ENCODE results near the gene TLCD3A.

Gene TLCD3A

DNA sequence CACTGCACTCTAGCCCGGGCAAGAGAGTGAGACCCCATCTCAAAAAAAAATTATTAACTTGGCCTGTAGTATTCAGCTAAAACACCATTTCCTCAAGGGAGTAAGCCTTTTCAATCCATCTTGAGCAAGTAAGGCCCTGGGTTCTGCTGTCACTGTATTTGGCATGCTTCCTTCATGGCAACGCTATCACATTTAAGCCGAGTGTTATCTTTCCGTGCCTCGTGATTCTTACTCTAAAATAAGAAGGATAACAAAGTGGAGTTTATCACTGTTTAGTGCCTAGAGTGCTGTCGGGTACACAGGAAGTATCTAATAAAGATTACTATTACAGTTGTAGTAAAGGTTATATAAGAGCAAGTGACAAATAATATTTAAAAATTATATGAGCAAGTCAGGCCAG is 26.5 kb upstream of the TLCD3A start:
- no peaks in the 10 kb centered on the region for H3K9me3 ChIP-seq (ENCODE audit: control insufficient read depth in 5 of 5, low read length in 5 of 5)
- no peaks in the 10 kb centered on the region for H3K27me3 ChIP-seq (ENCODE audit: control insufficient read depth in 5 of 5, insufficient read depth in 4 of 5, low read length in 5 of 5)
- H3K36me3 ChIP-seq (ENCODE audit: control insufficient read depth in 5 of 5, insufficient read depth in 5 of 5, low read length in 5 of 5), result peaks cover 0 to 56% (median 23%) of the 10 kb centered on the region in 5 donors
- no peak overlapping the region for H3K9ac ChIP-seq (ENCODE audit: low read length in 5 of 5)
- H3K4me3 ChIP-seq (ENCODE audit: low read depth in 1 of 5, low read length in 5 of 5), result no peak overlapping the region
- H3K27ac ChIP-seq (ENCODE audit: low read depth, low read length), result no peak overlapping the region
- H3K4me1 ChIP-seq (ENCODE audit: control insufficient read depth in 5 of 5, insufficient read depth in 5 of 5, low read length in 5 of 5), result no peaks in the 10 kb centered on the region

DNA sequence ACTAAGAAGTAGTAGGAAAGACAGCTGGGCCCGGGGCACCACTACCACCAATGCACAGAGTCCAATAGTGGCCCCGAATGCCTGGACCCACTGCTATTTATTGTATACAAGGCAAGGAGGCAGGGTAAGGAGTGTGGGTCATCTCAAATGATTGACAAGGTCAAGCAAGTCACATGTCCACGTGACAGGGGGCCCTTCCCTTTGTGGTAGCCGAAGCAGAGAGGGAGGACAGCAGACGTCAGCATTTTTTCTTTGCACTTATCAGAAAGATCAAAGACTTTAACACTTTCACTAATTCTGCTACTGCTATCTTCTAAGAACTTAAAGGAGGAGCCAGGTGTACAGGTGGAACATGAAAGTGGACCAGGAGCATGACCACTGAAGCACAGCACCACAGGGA is 24.3 kb upstream of the TLCD3A start:
- Histone ChIP-seq H3K4me3 (ENCODE audit: low read depth in 1 of 5, low read length in 5 of 5) (no peak overlapping the region), H3K4me1 (ENCODE audit: control insufficient read depth in 5 of 5, insufficient read depth in 5 of 5, low read length in 5 of 5) (peaks cover 0 to 6% (median 6%) of the 10 kb centered on the region in 5 donors), H3K27me3 (ENCODE audit: control insufficient read depth in 5 of 5, insufficient read depth in 4 of 5, low read length in 5 of 5) (no peaks in the 10 kb centered on the region), H3K9ac (ENCODE audit: low read length in 5 of 5) (no peak overlapping the region), H3K36me3 (ENCODE audit: control insufficient read depth in 5 of 5, insufficient read depth in 5 of 5, low read length in 5 of 5) (peaks cover 0 to 43% (median 23%) of the 10 kb centered on the region in 5 donors), H3K27ac (ENCODE audit: low read depth, low read length) (no peak overlapping the region), H3K9me3 (ENCODE audit: control insufficient read depth in 5 of 5, low read length in 5 of 5) (no peaks in the 10 kb centered on the region)

DNA sequence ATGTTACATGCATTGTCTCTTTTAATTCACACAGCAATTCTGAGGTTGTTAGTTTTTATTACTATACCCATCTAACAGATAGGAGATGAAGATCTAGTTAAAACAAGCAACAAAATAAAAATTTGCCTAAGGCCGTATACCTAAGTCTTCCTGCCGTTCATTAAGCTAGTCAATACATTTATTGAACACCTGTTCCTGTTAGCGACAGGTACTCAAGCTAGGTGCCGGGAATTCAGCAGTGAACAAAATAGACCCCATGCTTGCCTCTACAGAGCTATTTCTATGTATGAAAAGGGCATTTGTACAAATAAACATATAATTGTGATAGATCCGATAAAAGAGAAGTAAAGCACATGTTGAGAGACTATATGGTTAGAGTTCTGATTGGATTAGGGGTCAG is 14.3 kb upstream of the TLCD3A start:
- H3K9ac ChIP-seq (ENCODE audit: low read length in 5 of 5), result no peak overlapping the region

GRCh38 chr17:720706-721539 is 11.5 kb upstream of the TLCD3A start:
- H3K27ac ChIP-seq (ENCODE audit: low read depth, low read length), result no peak overlapping the region
- peaks cover 0 to 2% (median 0%) of the 10 kb centered on the region in 5 donors for H3K36me3 ChIP-seq (ENCODE audit: control insufficient read depth in 5 of 5, insufficient read depth in 5 of 5, low read length in 5 of 5)
- H3K27me3 ChIP-seq (ENCODE audit: control insufficient read depth in 5 of 5, insufficient read depth in 4 of 5, low read length in 5 of 5), result no peaks in the 10 kb centered on the region
- no peaks in the 10 kb centered on the region for H3K9me3 ChIP-seq (ENCODE audit: control insufficient read depth in 5 of 5, low read length in 5 of 5)
- no peaks in the 10 kb centered on the region for H3K4me1 ChIP-seq (ENCODE audit: control insufficient read depth in 5 of 5, insufficient read depth in 5 of 5, low read length in 5 of 5)
- H3K9ac ChIP-seq (ENCODE audit: low read length in 5 of 5), result no peak overlapping the region
- H3K4me3 ChIP-seq (ENCODE audit: low read depth in 1 of 5, low read length in 5 of 5), result no peak overlapping the region

More for the DNA sequence above, 14.3 kb upstream of the TLCD3A start:
- H3K9me3 ChIP-seq (ENCODE audit: control insufficient read depth in 5 of 5, low read length in 5 of 5), result no peaks in the 10 kb centered on the region
- no peak overlapping the region for H3K27ac ChIP-seq (ENCODE audit: low read depth, low read length)
- H3K36me3 ChIP-seq (ENCODE audit: control insufficient read depth in 5 of 5, insufficient read depth in 5 of 5, low read length in 5 of 5), result peaks cover 0 to 2% (median 0%) of the 10 kb centered on the region in 5 donors
- H3K27me3 ChIP-seq (ENCODE audit: control insufficient read depth in 5 of 5, insufficient read depth in 4 of 5, low read length in 5 of 5), result no peaks in the 10 kb centered on the region
- no peak overlapping the region for H3K4me3 ChIP-seq (ENCODE audit: low read depth in 1 of 5, low read length in 5 of 5)
- H3K4me1 ChIP-seq (ENCODE audit: control insufficient read depth in 5 of 5, insufficient read depth in 5 of 5, low read length in 5 of 5), result peaks cover 0 to 24% (median 18%) of the 10 kb centered on the region in 5 donors

GRCh38 chr17:721540-721937 is 10.9 kb upstream of the TLCD3A start:
- Histone ChIP-seq H3K4me3 (ENCODE audit: low read depth in 1 of 5, low read length in 5 of 5) (no peak overlapping the region), H3K27me3 (ENCODE audit: control insufficient read depth in 5 of 5, insufficient read depth in 4 of 5, low read length in 5 of 5) (no peaks in the 10 kb centered on the region), H3K9ac (ENCODE audit: low read length in 5 of 5) (no peak overlapping the region), H3K27ac (ENCODE audit: low read depth, low read length) (no peak overlapping the region), H3K4me1 (ENCODE audit: control insufficient read depth in 5 of 5, insufficient read depth in 5 of 5, low read length in 5 of 5) (no peaks in the 10 kb centered on the region), H3K36me3 (ENCODE audit: control insufficient read depth in 5 of 5, insufficient read depth in 5 of 5, low read length in 5 of 5) (peaks cover 0 to 2% (median 0%) of the 10 kb centered on the region in 5 donors), H3K9me3 (ENCODE audit: control insufficient read depth in 5 of 5, low read length in 5 of 5) (no peaks in the 10 kb centered on the region)

DNA sequence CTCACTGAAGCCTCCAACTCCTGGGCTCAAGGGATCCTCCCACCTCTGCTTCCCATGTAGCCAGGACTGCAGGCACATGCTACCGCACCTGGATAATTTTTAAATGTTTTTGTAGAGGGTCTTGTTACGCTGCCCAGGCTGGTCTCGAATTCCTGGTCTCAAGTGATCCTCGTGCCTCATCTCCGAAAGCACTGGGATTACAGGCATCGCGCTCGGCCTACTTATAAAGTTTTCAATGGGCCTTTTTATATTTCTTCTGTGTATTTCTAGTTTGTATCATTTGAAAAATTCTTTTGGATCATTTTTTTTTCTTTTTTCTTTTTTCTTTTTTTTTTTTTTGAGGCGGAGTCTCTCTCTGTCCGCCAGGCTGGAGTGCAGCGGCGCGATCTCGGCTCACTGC is 7.3 kb upstream of the TLCD3A start:
- Histone ChIP-seq H3K9ac (ENCODE audit: low read length in 5 of 5) (no peak overlapping the region), H3K27ac (ENCODE audit: low read depth, low read length) (no peak overlapping the region), H3K4me1 (ENCODE audit: control insufficient read depth in 5 of 5, insufficient read depth in 5 of 5, low read length in 5 of 5) (no peaks in the 10 kb centered on the region), H3K27me3 (ENCODE audit: control insufficient read depth in 5 of 5, insufficient read depth in 4 of 5, low read length in 5 of 5) (no peaks in the 10 kb centered on the region), H3K9me3 (ENCODE audit: control insufficient read depth in 5 of 5, low read length in 5 of 5) (no peaks in the 10 kb centered on the region), H3K4me3 (ENCODE audit: low read depth in 1 of 5, low read length in 5 of 5) (no peak overlapping the region), H3K36me3 (ENCODE audit: control insufficient read depth in 5 of 5, insufficient read depth in 5 of 5, low read length in 5 of 5) (no peaks in the 10 kb centered on the region)

- Histone ChIP-seq H3K9me3 (ENCODE audit: control insufficient read depth in 5 of 5, low read length in 5 of 5) (no peaks in the 10 kb centered on the region), H3K27ac (ENCODE audit: low read depth, low read length) (no peak overlapping the region), H3K36me3 (ENCODE audit: control insufficient read depth in 5 of 5, insufficient read depth in 5 of 5, low read length in 5 of 5) (no peaks in the 10 kb centered on the region), H3K27me3 (ENCODE audit: control insufficient read depth in 5 of 5, insufficient read depth in 4 of 5, low read length in 5 of 5) (no peaks in the 10 kb centered on the region), H3K4me3 (ENCODE audit: low read depth in 1 of 5, low read length in 5 of 5) (no peak overlapping the region), H3K9ac (ENCODE audit: low read length in 5 of 5) (no peak overlapping the region), H3K4me1 (ENCODE audit: control insufficient read depth in 5 of 5, insufficient read depth in 5 of 5, low read length in 5 of 5) (no peaks in the 10 kb centered on the region)
These were observed 6.7 kb upstream of the TLCD3A start for GRCh38 chr17:725746-726145.

- Histone ChIP-seq H3K9me3 (ENCODE audit: control insufficient read depth in 5 of 5, low read length in 5 of 5) (no peaks in the 10 kb centered on the region), H3K4me3 (ENCODE audit: low read depth in 1 of 5, low read length in 5 of 5) (no peak overlapping the region), H3K36me3 (ENCODE audit: control insufficient read depth in 5 of 5, insufficient read depth in 5 of 5, low read length in 5 of 5) (no peaks in the 10 kb centered on the region), H3K9ac (ENCODE audit: low read length in 5 of 5) (no peak overlapping the region), H3K27ac (ENCODE audit: low read depth, low read length) (no peak overlapping the region), H3K4me1 (ENCODE audit: control insufficient read depth in 5 of 5, insufficient read depth in 5 of 5, low read length in 5 of 5) (peaks cover 0 to 4% (median 2%) of the 10 kb centered on the region in 5 donors), H3K27me3 (ENCODE audit: control insufficient read depth in 5 of 5, insufficient read depth in 4 of 5, low read length in 5 of 5) (no peaks in the 10 kb centered on the region)
These were observed 6.0 kb upstream of the TLCD3A start for GRCh38 chr17:726271-726919.

GRCh38 chr17:728911-729310 is 3.5 kb upstream of the TLCD3A start:
- H3K27ac ChIP-seq (ENCODE audit: low read depth, low read length), result no peak overlapping the region
- H3K9ac ChIP-seq (ENCODE audit: low read length in 5 of 5), result no peak overlapping the region
- peaks cover 2 to 22% (median 18%) of the 10 kb centered on the region in 5 donors for H3K4me1 ChIP-seq (ENCODE audit: control insufficient read depth in 5 of 5, insufficient read depth in 5 of 5, low read length in 5 of 5)
- no peaks in the 10 kb centered on the region for H3K9me3 ChIP-seq (ENCODE audit: control insufficient read depth in 5 of 5, low read length in 5 of 5)
- H3K36me3 ChIP-seq (ENCODE audit: control insufficient read depth in 5 of 5, insufficient read depth in 5 of 5, low read length in 5 of 5), result no peaks in the 10 kb centered on the region
- H3K27me3 ChIP-seq (ENCODE audit: control insufficient read depth in 5 of 5, insufficient read depth in 4 of 5, low read length in 5 of 5), result no peaks in the 10 kb centered on the region
- H3K4me3 ChIP-seq (ENCODE audit: low read depth in 1 of 5, low read length in 5 of 5), result no peak overlapping the region

- H3K27ac ChIP-seq (ENCODE audit: low read depth, low read length), result peak overlapping the region; percentile 37
- peak overlapping the region in 4 of 5 donors; percentile 66 to 79 (median 74) for H3K4me3 ChIP-seq (ENCODE audit: low read depth in 1 of 5, low read length in 5 of 5)
- H3K27me3 ChIP-seq (ENCODE audit: control insufficient read depth in 5 of 5, insufficient read depth in 4 of 5, low read length in 5 of 5), result no peaks in the 10 kb centered on the region
- peaks cover 2 to 22% (median 18%) of the 10 kb centered on the region in 5 donors for H3K4me1 ChIP-seq (ENCODE audit: control insufficient read depth in 5 of 5, insufficient read depth in 5 of 5, low read length in 5 of 5)
- no peaks in the 10 kb centered on the region for H3K36me3 ChIP-seq (ENCODE audit: control insufficient read depth in 5 of 5, insufficient read depth in 5 of 5, low read length in 5 of 5)
- no peaks in the 10 kb centered on the region for H3K9me3 ChIP-seq (ENCODE audit: control insufficient read depth in 5 of 5, low read length in 5 of 5)
- peak overlapping the region in 4 of 5 donors; percentile 75 to 82 (median 77) for H3K9ac ChIP-seq (ENCODE audit: low read length in 5 of 5)
These were observed 741 bp upstream of the TLCD3A start for GRCh38 chr17:731644-732066.

Data from subcutaneous abdominal adipose tissue (tissue), 5 donors.